ENCODE data around the gene TMEM196.

TMEM196 gene

GRCh38 chr7:19709249-19709578, 64.2 kb downstream of the TMEM196 start:
- no peak overlapping the region for H3K4me3 ChIP-seq (replicated peaks in 1 of 2; ENCODE audit: low read depth in 2 of 2, low read length in 2 of 2)
- TF ChIP-seq CTCF (IDR thresholded peaks at IDR 0.05; ENCODE audit: low read depth, low read length) = no peak
- no peak for DNase-seq (ENCODE audit: low read depth in 2 of 2)

DNA sequence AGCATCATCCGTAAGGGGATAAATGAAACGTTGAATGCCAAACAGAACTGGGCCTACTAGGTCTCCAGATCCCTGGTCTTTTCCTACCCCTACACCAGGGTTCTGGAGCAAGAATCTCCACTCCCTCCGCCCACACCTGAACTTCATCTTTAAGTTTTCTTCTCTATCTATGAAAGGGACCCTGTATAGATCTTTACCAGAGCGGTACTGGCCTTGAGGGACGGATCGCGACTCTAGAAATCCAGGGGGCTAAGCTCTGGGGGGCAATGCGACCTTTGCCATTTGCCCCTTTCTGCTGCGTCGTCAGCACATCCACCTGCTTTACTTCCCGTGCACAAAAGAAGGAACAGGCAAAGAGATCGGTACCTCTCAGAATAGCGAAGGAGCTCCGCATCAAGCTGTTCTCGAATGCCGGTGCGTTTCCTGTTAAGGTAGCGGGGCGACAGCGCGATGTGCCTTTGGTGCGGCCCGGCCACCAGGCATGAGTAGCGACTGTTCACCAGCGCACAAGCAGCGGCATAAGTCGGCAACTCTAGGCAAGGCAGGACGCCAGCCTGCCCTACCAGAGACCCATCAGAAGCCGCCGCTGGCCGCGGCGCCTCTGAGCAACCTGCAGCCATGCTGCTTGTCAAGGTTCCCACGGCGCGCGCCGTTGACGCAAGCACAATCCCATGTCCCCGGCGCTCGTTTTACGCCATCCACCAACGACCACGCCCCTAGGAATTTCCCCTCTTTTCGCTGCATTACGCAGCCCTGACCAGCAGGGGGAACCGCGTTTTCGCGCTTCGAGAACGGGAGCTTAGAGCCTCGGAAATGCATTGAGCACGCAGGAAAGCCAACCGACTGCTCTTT, 64.8 kb downstream of the TMEM196 start, which contains the start of gene POLR1F:
TSS of gene POLR1F (minus strand) at position 641 of the 852 bp plus-strand sequence. CDS start at position 620, 21 bp downstream.
- peak; percentile 96 to 97 for DNase-seq (ENCODE audit: low read depth in 2 of 2)
- peak within 1 kb of the TSS; percentile 79 to 97 for H3K4me3 ChIP-seq (replicated peaks in 1 of 2; ENCODE audit: low read depth in 2 of 2, low read length in 2 of 2)
- TF ChIP-seq CTCF (IDR thresholded peaks at IDR 0.05; ENCODE audit: low read depth, low read length) = peak; percentile 92

- H3K4me3 ChIP-seq (replicated peaks in 1 of 2; ENCODE audit: low read depth in 2 of 2, low read length in 2 of 2) = peak overlapping the region in 1 of 2 donors; percentile 79
- peak; percentile 10 to 25 for DNase-seq (ENCODE audit: low read depth in 2 of 2)
- no peak for TF ChIP-seq CTCF (IDR thresholded peaks at IDR 0.05; ENCODE audit: low read depth, low read length)
These were observed 66.2 kb downstream of the TMEM196 start for GRCh38 chr7:19707240-19707639.

DNA sequence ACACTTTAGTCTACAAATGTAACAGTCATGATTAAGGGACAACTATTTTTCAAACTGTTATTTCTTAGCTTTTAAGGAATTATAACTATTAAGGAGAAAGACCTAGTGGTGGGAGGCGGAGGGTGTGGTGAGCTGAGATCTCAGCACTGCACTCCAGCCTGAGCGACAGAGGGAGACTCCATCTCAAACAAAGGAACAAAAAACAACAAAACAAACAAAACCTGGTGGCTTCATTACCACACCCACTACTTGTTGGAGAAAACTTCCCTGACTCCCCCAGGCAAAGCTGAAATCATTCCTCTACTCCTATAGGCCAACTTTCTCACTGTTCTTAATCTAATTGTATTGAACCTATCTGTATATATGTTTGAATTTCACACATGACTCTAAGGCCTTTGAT, 67.8 kb downstream of the TMEM196 start:
- no peak for TF ChIP-seq CTCF (IDR thresholded peaks at IDR 0.05; ENCODE audit: low read depth, low read length)
- H3K4me3 ChIP-seq (replicated peaks in 1 of 2; ENCODE audit: low read depth in 2 of 2, low read length in 2 of 2) = no peak overlapping the region
- DNase-seq (ENCODE audit: low read depth in 2 of 2) = no peak

- H3K4me3 ChIP-seq (replicated peaks in 1 of 2; ENCODE audit: low read depth in 2 of 2, low read length in 2 of 2) = no peak overlapping the region
- no peak for DNase-seq (ENCODE audit: low read depth in 2 of 2)
- no peak for TF ChIP-seq CTCF (IDR thresholded peaks at IDR 0.05; ENCODE audit: low read depth, low read length)
These were observed 71.9 kb downstream of the TMEM196 start for GRCh38 chr7:19701471-19701870.

GRCh38 chr7:19700936-19701335, 72.5 kb downstream of the TMEM196 start:
- TF ChIP-seq CTCF (IDR thresholded peaks at IDR 0.05; ENCODE audit: low read depth, low read length) = no peak

More at GRCh38 chr7:19700936-19701335, 72.5 kb downstream of the TMEM196 start:
- no peak overlapping the region for H3K4me3 ChIP-seq (replicated peaks in 1 of 2; ENCODE audit: low read depth in 2 of 2, low read length in 2 of 2)
- no peak for DNase-seq (ENCODE audit: low read depth in 2 of 2)

All from cardiac fibroblast (primary cell).